GM23248 (cell line): Measurements from ENCODE around the gene TALDO1.

Experiments
- EZH2 ChIP-seq: fragments of 200-600 bp; sonication (generic); IDR thresholded peaks from 2 replicates; pipeline ENCODE4 v1.6.1; 2018; ENCODE audit warnings: antibody characterized with exemption, mild to moderate bottlenecking; ENCODE audit not compliant: insufficient read depth, poor library complexity, severe bottlenecking
- EZH2phosphoT487 ChIP-seq: fragments of 200-600 bp; sonication (generic); IDR thresholded peaks from 2 replicates; pipeline ENCODE4 v1.6.1; 2018; ENCODE audit warnings: antibody characterized with exemption, moderate library complexity, mild to moderate bottlenecking, low read depth; ENCODE audit not compliant: insufficient read depth

- no peak for TF ChIP-seq EZH2phosphoT487
- no peak for TF ChIP-seq EZH2
Observed at GRCh38 chr11:763549-764321, 16.5 kb downstream of the TALDO1 start.
